ENCODE data around the gene PLXDC2.

PLXDC2 gene

GRCh38 chr10:20058135-20058534 is 241.9 kb downstream of the PLXDC2 start:
- TF ChIP-seq CTCF (IDR thresholded peaks at IDR 0.05; ENCODE audit: low read depth, low read length, missing control alignments), result no peak
- no peak overlapping the region for H3K4me3 ChIP-seq (replicated peaks; ENCODE audit: low read depth, low read length)
- DNase-seq (ENCODE audit: extremely low read depth, low read depth), result no peak

GRCh38 chr10:20059084-20059835 is 243.0 kb downstream of the PLXDC2 start:
- no peak overlapping the region for H3K4me3 ChIP-seq (replicated peaks; ENCODE audit: low read depth, low read length)
- DNase-seq (ENCODE audit: extremely low read depth, low read depth), result no peak
- no peak for TF ChIP-seq CTCF (IDR thresholded peaks at IDR 0.05; ENCODE audit: low read depth, low read length, missing control alignments)

DNA sequence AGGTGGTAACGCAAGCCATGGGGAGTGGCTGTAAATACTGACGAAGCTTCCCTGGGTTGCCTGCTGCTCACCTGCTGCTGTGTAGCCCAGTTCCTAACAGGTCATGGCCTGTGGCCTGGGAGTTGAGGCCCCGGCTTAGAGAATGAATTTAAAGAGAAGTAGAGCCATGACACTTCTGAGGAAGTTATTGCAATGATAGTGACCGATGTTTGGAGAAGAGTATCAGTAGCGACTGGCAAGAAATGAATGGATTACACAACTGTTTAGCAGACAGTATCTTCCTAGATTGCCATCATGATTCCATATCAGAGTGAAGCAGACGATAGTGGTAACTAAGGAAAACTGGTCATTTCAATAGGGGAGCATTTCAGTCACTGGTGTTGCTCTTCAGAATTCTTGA is 249.6 kb downstream of the PLXDC2 start:
- DNase-seq (ENCODE audit: extremely low read depth, low read depth), result no peak
- TF ChIP-seq CTCF (IDR thresholded peaks at IDR 0.05; ENCODE audit: low read depth, low read length, missing control alignments), result no peak
- no peak overlapping the region for H3K4me3 ChIP-seq (replicated peaks; ENCODE audit: low read depth, low read length)

DNA sequence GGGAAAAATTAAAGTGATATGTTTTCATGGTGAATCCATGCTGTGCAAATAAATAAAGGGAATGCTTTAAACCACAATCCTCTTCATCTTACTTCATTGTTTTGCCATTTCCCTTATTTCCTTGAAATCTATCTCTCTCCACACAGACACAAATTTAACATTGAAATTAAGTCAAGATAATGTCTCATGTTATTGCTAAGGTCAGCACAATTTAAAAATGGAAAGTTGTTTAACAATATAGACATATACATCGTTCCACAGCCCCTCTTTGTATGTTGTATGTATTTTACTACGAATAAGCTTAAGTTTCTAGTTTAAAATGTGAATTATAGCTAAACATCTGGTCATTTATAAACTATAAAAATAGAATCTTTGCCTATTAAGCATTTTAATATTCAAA is 256.9 kb downstream of the PLXDC2 start:
- no peak for TF ChIP-seq CTCF (IDR thresholded peaks at IDR 0.05; ENCODE audit: low read depth, low read length, missing control alignments)
- no peak overlapping the region for H3K4me3 ChIP-seq (replicated peaks; ENCODE audit: low read depth, low read length)
- no peak for DNase-seq (ENCODE audit: extremely low read depth, low read depth)

DNA sequence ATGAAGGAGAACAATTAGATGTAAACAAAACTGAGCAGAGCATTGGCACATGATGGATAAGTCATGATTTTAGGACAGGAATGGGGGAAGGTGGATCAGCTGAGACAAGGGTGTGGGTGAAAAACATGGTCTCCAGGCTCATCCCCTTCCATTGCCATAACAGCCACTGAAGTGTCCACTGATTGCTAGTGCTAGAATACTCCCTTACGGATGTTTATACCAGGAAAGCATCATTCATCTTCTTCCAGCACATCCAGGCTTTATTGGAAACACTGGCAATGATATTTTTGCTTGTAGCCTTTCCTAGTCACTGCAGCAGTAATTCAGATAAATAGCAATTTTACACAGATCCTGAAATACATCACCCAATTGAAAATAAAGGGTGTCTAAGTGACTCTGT is 259.5 kb downstream of the PLXDC2 start:
- no peak for DNase-seq (ENCODE audit: extremely low read depth, low read depth)
- no peak overlapping the region for H3K4me3 ChIP-seq (replicated peaks; ENCODE audit: low read depth, low read length)
- TF ChIP-seq CTCF (IDR thresholded peaks at IDR 0.05; ENCODE audit: low read depth, low read length, missing control alignments), result no peak

DNA sequence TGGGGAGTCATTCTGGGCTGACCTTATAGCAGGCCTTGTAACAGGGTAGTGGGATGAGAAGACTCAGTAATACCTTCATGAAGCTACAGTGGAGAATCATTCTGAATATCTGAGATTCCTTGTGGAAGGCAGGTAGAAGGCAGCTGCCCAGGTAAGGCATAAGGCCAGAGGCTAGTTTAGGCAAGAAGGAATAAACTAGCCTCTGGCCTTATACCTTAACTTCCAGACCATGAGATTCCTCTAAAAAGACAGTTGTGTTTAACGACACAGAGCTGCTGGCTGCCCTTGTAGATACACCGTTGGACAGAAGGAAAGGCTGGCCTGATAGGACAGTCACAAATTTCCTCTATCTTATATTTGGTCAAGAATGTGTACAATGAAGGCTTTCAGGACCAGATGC is 268.2 kb downstream of the PLXDC2 start:
- no peak for TF ChIP-seq CTCF (IDR thresholded peaks at IDR 0.05; ENCODE audit: low read depth, low read length, missing control alignments)
- H3K4me3 ChIP-seq (replicated peaks; ENCODE audit: low read depth, low read length), result no peak overlapping the region

DNA sequence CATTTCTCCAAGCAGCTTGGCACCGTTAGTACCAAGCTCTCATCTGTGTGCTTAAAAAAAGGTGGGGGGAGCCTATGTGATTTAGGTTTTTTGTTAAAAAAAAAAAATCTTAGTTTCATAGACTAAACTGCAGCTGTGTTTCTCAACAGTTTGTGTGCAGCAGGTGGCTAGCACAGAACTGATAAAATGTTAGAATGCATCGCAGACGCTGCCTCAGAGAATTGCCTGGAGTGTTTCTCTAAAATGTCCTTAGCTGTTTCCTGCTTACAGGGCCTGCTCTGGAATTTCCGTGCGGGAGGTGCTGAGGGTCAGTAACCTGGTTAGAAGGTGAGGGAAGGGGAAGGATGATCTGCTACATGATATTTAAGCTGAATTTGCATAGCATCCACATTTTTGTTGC is 268.9 kb downstream of the PLXDC2 start:
- no peak overlapping the region for H3K4me3 ChIP-seq (replicated peaks; ENCODE audit: low read depth, low read length)
- DNase-seq (ENCODE audit: extremely low read depth, low read depth), result no peak
- no peak for TF ChIP-seq CTCF (IDR thresholded peaks at IDR 0.05; ENCODE audit: low read depth, low read length, missing control alignments)

More for the DNA sequence above, 268.2 kb downstream of the PLXDC2 start:
- no peak for DNase-seq (ENCODE audit: extremely low read depth, low read depth)

Measured in HFF-Myc (cell line).